ENCODE measurements around the gene G6PC1.
"Not testable (repeated sequence)": the region's sequence is repeated elsewhere in the genome, so short reads cannot be mapped to it uniquely, and the experiment has no call there.

Gene G6PC1

DNA sequence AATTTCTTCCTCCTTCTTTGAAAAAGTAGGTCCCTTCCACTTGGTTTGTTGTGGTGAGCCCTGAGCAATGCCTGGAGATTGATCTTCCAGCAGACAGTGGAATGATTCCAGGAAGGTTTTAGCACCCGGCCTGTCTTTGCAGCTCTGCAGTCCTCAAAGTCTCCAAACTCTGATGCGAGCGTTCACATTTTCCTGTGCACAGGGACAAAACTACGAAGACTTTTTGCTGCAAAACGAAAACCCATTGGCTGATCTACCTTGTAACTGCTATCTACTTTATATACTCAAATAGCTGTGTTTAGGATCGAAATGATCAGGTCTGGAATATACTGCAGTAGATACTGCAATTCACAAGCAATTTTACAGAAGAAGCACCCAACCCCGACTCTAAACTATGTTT is 21.7 kb downstream of the G6PC1 start:
- no peaks in the 10 kb centered on the region for H3K9me3 ChIP-seq (ENCODE audit: insufficient read depth, low read depth, low read length)
- H3K9ac ChIP-seq (ENCODE audit: low read depth, low read length) = no peak overlapping the region
- H3K4me3 ChIP-seq (ENCODE audit: low read length) = no peak overlapping the region
- H3K27me3 ChIP-seq (ENCODE audit: insufficient read depth, low read length) = no peaks in the 10 kb centered on the region
- peaks cover 10% of the 10 kb centered on the region; the same call in 1 of the 2 replicates for H3K4me1 ChIP-seq (ENCODE audit: insufficient read depth, low read length)
- H3K27ac ChIP-seq (ENCODE audit: low read depth, low read length) = no peak overlapping the region
- H3K36me3 ChIP-seq (ENCODE audit: insufficient read depth, low read length) = no peaks in the 10 kb centered on the region
- 86% methylated on average over 7 of the region's 7 CpGs for WGBS

DNA sequence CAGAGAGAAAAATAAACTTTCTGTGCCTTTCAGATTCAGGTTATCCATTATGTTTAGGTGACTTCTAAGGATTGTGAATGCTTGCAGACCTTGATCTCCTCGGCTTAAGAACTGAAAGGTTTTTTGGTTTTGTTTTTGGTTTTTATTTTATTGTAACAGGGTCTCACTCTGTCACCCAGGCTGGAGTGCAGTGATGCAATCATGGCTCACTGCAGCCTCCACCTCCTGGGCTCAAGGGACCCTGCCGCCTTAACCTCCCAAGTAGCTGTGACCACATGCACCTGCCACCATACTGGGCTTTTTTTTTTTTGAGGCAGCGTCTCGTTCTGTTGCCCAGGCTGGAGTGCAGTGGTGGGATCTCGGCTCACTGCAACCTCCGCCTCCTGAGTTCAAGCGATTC is 22.9 kb downstream of the G6PC1 start:
- not testable (repeated sequence) for H3K36me3 ChIP-seq (ENCODE audit: insufficient read depth, low read length); H3K9ac ChIP-seq (ENCODE audit: low read depth, low read length); H3K27ac ChIP-seq (ENCODE audit: low read depth, low read length); H3K27me3 ChIP-seq (ENCODE audit: insufficient read depth, low read length); H3K4me3 ChIP-seq (ENCODE audit: low read length); H3K9me3 ChIP-seq (ENCODE audit: insufficient read depth, low read depth, low read length)
- WGBS = 94% methylated on average over 7 of the region's 7 CpGs
- H3K4me1 ChIP-seq (ENCODE audit: insufficient read depth, low read length) = peaks cover 10% of the 10 kb centered on the region; the same call in 1 of the 2 replicates

DNA sequence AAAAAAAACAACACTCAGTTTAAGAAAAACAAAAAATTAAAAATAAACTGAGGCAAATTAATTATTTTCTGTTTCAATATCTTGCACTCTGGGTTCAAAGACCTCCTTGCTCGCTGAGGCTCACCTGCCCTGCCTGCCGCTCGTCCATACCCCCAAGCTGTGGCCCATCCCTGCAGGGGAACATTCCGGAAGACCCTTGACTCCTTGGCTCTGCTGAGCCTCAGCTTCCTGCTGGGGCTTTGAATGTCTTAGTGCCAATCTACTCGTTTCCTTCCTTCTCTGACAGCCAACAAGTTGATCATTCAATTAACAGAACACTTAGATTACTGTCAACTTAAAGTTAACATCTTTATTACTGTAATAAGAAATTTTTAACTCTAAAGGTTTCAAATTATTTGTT is 24.3 kb downstream of the G6PC1 start:
- Histone ChIP-seq H3K4me3 (ENCODE audit: low read length) (no peak overlapping the region), H3K36me3 (ENCODE audit: insufficient read depth, low read length) (no peaks in the 10 kb centered on the region), H3K27ac (ENCODE audit: low read depth, low read length) (no peak overlapping the region), H3K9ac (ENCODE audit: low read depth, low read length) (no peak overlapping the region), H3K27me3 (ENCODE audit: insufficient read depth, low read length) (no peaks in the 10 kb centered on the region), H3K9me3 (ENCODE audit: insufficient read depth, low read depth, low read length) (no peaks in the 10 kb centered on the region), H3K4me1 (ENCODE audit: insufficient read depth, low read length) (peaks cover 17% of the 10 kb centered on the region)
- WGBS = 35% methylated on average over 5 of the region's 5 CpGs

DNA sequence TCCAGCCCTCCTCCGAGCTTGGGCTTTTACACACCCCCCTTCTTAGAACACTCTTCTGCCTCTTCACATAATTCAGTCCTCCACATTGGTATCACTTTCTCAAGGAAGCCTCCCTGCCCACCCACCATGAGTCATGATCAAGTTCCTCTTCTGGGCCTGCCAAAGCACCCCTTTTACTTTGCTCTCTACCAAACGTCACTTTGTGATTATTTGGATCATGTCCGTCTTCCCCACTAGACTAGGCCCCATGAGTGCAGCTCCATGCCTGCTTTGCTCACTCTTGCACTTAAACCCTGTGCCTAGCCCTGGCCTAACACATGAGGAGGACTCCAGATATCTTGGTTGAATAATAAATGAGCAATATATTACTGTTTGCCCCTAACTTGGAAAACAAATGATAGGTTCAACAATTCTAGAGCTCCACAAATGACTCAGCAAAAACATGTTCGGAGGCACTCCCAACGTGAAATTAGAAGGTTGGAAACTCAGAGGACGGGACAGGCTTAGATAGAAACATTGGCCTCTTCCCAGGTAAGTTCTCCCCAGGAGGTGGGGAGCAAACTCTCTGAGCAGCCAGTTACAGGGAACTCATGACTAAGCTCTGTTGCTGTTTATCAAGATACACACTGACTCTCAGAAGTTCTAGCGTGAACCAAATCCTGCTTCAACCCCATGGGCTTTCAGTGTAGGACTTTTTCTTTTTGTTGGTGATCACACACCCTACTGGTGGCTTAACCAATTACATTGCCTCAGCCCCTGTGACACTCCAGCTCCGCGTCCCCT is 28.3 kb downstream of the G6PC1 start:
- H3K9ac ChIP-seq (ENCODE audit: low read depth, low read length) = peak overlapping the region; percentile 33
- peaks cover 10% of the 10 kb centered on the region for H3K4me1 ChIP-seq (ENCODE audit: insufficient read depth, low read length)
- no peak overlapping the region for H3K4me3 ChIP-seq (ENCODE audit: low read length)
- no peaks in the 10 kb centered on the region for H3K36me3 ChIP-seq (ENCODE audit: insufficient read depth, low read length)
- WGBS = 67% methylated on average over 9 of the region's 9 CpGs
- H3K9me3 ChIP-seq (ENCODE audit: insufficient read depth, low read depth, low read length) = no peaks in the 10 kb centered on the region
- H3K27ac ChIP-seq (ENCODE audit: low read depth, low read length) = 0 out of 2 replicates have a peak overlapping the region, but pooled peaks have one; percentile 17
- no peaks in the 10 kb centered on the region for H3K27me3 ChIP-seq (ENCODE audit: insufficient read depth, low read length)

GRCh38 chr17:42929497-42929844 is 28.9 kb downstream of the G6PC1 start:
- H3K4me3 ChIP-seq (ENCODE audit: low read length) = no peak overlapping the region
- WGBS = 100% methylated on average over 1 of the region's 1 CpG
- no peaks in the 10 kb centered on the region for H3K27me3 ChIP-seq (ENCODE audit: insufficient read depth, low read length)
- H3K36me3 ChIP-seq (ENCODE audit: insufficient read depth, low read length) = no peaks in the 10 kb centered on the region
- H3K27ac ChIP-seq (ENCODE audit: low read depth, low read length) = no peak overlapping the region
- H3K9ac ChIP-seq (ENCODE audit: low read depth, low read length) = no peak overlapping the region
- peaks cover 10% of the 10 kb centered on the region for H3K4me1 ChIP-seq (ENCODE audit: insufficient read depth, low read length)
- H3K9me3 ChIP-seq (ENCODE audit: insufficient read depth, low read depth, low read length) = no peaks in the 10 kb centered on the region

DNA sequence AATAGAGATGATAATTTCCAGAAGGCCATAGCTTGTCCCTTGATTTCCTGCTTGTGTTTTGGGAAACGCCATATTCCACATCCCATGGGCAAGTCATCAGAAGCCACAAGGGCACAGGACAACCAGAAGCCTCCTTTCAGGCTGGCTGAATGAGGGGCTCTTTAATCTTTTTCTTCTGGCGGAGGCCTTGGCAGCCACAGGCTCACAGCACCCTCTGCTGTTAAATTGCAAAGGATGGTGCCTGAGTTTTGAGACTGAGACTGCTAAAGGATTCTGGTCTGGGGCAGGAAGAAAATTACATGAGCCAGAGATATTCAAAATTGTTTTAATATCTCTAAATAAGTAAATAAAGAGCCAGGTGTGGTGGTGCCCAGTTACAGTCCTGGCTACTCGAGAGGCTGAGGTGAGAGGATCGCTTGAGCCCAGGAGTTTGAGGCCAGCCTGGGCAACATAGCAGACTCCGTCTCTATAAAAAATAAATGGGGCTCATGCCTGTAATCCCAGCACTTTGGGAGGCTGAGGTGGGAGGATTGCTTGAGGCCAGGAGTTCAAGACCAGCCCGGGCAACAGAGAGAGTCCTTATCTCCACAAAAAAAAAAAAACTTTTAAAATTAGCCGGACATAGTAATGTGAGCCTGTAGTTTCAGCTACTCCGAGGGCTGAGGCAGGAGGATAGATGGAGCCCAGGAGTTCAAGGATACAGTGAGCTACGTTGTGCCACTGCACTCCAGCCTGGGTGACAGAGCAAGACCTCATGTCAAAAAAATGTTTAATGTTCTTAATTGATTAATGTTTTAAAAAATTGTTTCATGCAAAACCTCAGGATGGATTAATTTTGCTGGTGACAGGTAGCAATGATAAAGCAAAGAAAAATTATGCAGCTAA is 37.4 kb downstream of the G6PC1 start:
- Histone ChIP-seq H3K27me3 (ENCODE audit: insufficient read depth, low read length) (no peaks in the 10 kb centered on the region), H3K9ac (ENCODE audit: low read depth, low read length) (no peak overlapping the region), H3K27ac (ENCODE audit: low read depth, low read length) (no peak overlapping the region), H3K9me3 (ENCODE audit: insufficient read depth, low read depth, low read length) (no peaks in the 10 kb centered on the region), H3K4me3 (ENCODE audit: low read length) (no peak overlapping the region), H3K36me3 (ENCODE audit: insufficient read depth, low read length) (no peaks in the 10 kb centered on the region), H3K4me1 (ENCODE audit: insufficient read depth, low read length) (no peaks in the 10 kb centered on the region)
- 58% methylated on average over 8 of the region's 9 CpGs for WGBS

DNA sequence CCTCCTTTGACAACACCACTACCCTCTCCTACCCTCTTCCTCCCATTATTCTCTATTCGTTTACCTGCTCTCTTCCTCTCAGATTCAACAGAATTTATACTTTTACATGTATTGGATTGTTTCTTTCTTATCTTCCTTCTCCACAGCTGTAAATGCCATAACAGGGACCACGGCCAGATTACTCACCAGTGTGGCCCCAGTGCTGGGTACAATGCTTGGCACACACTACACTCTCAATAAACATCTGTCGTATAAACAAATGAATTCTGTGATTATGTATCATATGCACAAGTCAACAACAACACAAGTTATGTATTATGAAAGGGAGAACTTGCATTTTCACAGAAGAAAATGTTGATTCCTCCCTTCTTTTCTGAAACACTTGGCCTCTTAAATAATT is 43.6 kb downstream of the G6PC1 start:
- no peaks in the 10 kb centered on the region for H3K27me3 ChIP-seq (ENCODE audit: insufficient read depth, low read length)
- no peaks in the 10 kb centered on the region for H3K4me1 ChIP-seq (ENCODE audit: insufficient read depth, low read length)
- no peak overlapping the region for H3K9ac ChIP-seq (ENCODE audit: low read depth, low read length)
- no peaks in the 10 kb centered on the region for H3K9me3 ChIP-seq (ENCODE audit: insufficient read depth, low read depth, low read length)
- WGBS = 44% methylated on average over 2 of the region's 3 CpGs
- H3K4me3 ChIP-seq (ENCODE audit: low read length) = no peak overlapping the region
- H3K27ac ChIP-seq (ENCODE audit: low read depth, low read length) = no peak overlapping the region
- peaks cover 2% of the 10 kb centered on the region; the same call in 1 of the 2 replicates for H3K36me3 ChIP-seq (ENCODE audit: insufficient read depth, low read length)

- no peaks in the 10 kb centered on the region for H3K9me3 ChIP-seq (ENCODE audit: insufficient read depth, low read depth, low read length)
- no peak overlapping the region for H3K27ac ChIP-seq (ENCODE audit: low read depth, low read length)
- no peak overlapping the region for H3K4me3 ChIP-seq (ENCODE audit: low read length)
- no CpG with 5 or more reads among the region's 1 CpG for WGBS
- H3K4me1 ChIP-seq (ENCODE audit: insufficient read depth, low read length) = no peaks in the 10 kb centered on the region
- H3K9ac ChIP-seq (ENCODE audit: low read depth, low read length) = no peak overlapping the region
- peaks cover 23% of the 10 kb centered on the region for H3K36me3 ChIP-seq (ENCODE audit: insufficient read depth, low read length)
- no peaks in the 10 kb centered on the region for H3K27me3 ChIP-seq (ENCODE audit: insufficient read depth, low read length)
Measured at GRCh38 chr17:42946812-42947211, 46.2 kb downstream of the G6PC1 start.

DNA sequence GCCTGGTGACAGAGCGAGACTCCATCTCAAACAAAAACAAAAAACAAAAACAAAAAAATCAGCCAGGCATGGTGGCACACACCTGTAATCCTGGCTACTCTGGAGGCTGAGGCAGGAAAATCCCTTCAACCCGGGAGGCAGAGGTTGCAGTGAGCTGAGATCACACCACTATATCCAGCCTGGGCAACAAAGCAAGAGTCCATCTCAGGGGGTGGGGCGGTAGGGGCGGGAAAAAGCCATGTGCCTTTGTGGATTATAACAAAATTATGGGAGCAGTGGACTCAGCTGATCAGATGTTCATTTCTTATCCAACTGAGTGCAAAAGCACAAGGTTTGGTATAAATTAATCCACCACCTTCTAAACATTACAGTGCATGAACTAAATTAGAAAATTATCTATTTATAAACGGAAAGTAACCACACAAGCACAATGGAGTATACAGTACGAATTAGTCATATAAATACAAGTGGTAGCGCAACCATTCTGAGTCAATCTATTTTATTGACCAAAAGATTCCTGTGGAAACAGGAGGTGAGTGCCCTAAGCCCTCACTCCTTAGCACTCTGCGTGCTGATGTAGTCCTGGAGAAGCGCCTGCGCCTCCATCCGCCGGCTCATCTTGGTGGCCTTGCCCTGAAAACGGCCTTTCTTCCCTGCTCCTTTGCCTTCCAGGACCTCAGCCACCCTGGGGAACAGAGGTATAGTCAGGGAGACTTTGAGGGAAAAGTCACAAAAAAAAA is 49.6 kb downstream of the G6PC1 start:
- H3K27ac ChIP-seq (ENCODE audit: low read depth, low read length) = no peak overlapping the region
- H3K4me3 ChIP-seq (ENCODE audit: low read length) = no peak overlapping the region
- no peaks in the 10 kb centered on the region for H3K9me3 ChIP-seq (ENCODE audit: insufficient read depth, low read depth, low read length)
- no peaks in the 10 kb centered on the region for H3K4me1 ChIP-seq (ENCODE audit: insufficient read depth, low read length)
- no peaks in the 10 kb centered on the region for H3K27me3 ChIP-seq (ENCODE audit: insufficient read depth, low read length)
- 97% methylated on average over 13 of the region's 13 CpGs for WGBS
- H3K36me3 ChIP-seq (ENCODE audit: insufficient read depth, low read length) = peaks cover 57% of the 10 kb centered on the region
- H3K9ac ChIP-seq (ENCODE audit: low read depth, low read length) = no peak overlapping the region
